Muscle layer of colon (tissue), 2 donors: ENCODE results near the gene TAMM41.
"Not testable (repeated sequence)": the region's sequence is repeated elsewhere in the genome, so short reads cannot be mapped to it uniquely, and the experiment has no call there.

Experiments used
- H3K27ac ChIP-seq: one replicate; pipeline ENCODE4 v1.7.0; 2013; ENCODE audit warnings: low read depth, mild to moderate bottlenecking, low read length, moderate library complexity
- H3K27me3 ChIP-seq, 2 donors: one replicate each; pipeline ENCODE4 v1.7.0; 2013; ENCODE audit warnings: low read length in 2 of 2, mild to moderate bottlenecking in 2 of 2; ENCODE audit not compliant: insufficient read depth in 2 of 2, control insufficient read depth in 1 of 2
- H3K36me3 ChIP-seq: one replicate; pipeline ENCODE4 v1.7.0; 2013; ENCODE audit warnings: mild to moderate bottlenecking, low read length; ENCODE audit not compliant: insufficient read depth
- H3K4me1 ChIP-seq: one replicate; pipeline ENCODE4 v1.7.0; 2013; ENCODE audit warnings: mild to moderate bottlenecking, low read length; ENCODE audit not compliant: insufficient read depth
- H3K4me3 ChIP-seq, 2 donors: one replicate each; pipeline ENCODE4 v1.7.0; 2013; ENCODE audit warnings: low read length in 2 of 2, low read depth in 1 of 2, mild to moderate bottlenecking in 1 of 2, moderate library complexity in 1 of 2
- H3K9ac ChIP-seq: one replicate; pipeline ENCODE4 v1.7.0; 2013; ENCODE audit warnings: low read length
- H3K9me3 ChIP-seq: one replicate; pipeline ENCODE4 v1.7.0; 2013; ENCODE audit warnings: mild to moderate bottlenecking, low read length
- donor health status: abdominal sarcoma.
- donor health status: Adenocarcinoma of cecum.

Gene TAMM41

DNA sequence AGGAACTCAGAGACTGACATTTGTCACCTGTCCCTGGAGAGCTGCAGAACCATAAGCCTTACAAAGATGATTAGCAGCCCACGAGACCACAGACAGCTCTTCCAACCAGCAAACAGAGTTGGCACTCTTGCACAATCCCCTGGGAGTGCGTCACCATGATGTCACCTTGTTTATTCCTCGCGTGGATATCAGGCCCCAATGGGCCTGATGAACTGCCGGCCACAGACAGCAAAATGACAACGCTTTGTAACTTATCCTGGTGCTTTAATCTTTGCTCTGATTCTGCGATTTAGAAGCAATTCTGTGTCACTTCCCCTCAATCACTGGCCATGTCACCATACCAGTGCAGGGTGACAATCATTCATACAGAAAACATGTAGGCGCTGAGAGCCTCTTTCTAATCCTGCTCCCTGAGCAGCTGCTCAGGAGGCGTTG lies 89.2 kb downstream of the TAMM41 start:
- no peaks in the 10 kb centered on the region for H3K9me3 ChIP-seq
- H3K4me1 ChIP-seq = no peaks in the 10 kb centered on the region
- H3K36me3 ChIP-seq = no peaks in the 10 kb centered on the region
- H3K9ac ChIP-seq = no peak overlapping the region
- H3K27me3 ChIP-seq = no peaks in the 10 kb centered on the region
- H3K4me3 ChIP-seq = no peak overlapping the region
- no peak overlapping the region for H3K27ac ChIP-seq

DNA sequence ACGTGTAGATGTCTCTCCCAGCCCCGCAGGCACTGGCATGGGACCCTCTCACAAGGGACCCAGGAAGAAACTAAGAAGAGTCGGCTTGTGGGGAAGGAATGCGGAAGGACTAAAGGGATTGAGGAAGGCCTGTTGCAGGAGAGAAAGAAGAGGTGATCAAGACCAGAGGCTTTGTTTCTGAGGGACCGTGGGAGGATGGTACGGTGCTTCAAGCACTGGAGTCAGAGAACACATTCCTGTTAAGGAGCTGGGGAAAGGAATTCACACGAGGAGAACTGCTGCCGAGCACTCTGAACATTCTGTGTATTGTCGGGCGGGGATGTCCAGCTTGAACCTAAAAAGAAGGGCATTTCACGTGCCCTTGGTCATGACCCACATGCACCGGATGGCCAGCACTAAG lies 91.4 kb downstream of the TAMM41 start:
- Histone ChIP-seq H3K4me1 (no peaks in the 10 kb centered on the region), H3K27me3 (no peaks in the 10 kb centered on the region), H3K27ac (no peak overlapping the region), H3K9ac (no peak overlapping the region), H3K36me3 (no peaks in the 10 kb centered on the region), H3K4me3 (no peak overlapping the region), H3K9me3 (no peaks in the 10 kb centered on the region)

DNA sequence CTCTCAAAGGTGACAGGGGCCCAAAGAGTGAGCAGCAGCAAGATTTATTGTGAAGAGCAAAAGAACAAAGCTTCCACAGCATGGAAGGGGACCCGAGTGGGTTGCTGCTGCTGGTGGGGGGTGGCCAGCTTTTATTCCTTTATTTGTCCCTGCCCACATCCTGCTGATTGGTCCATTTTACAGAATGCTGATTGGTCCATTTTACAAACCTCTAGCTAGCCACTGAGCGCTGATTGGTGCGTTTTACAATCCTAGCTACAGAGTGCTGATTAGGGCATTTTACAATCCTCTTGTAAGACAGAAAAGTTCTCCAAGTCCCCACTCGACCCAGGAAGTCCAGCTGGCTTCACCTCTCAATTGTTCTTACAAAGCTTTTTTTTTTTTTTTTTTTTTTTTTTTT lies 94.4 kb downstream of the TAMM41 start:
- not testable (repeated sequence) for H3K9me3 ChIP-seq, H3K27me3 ChIP-seq, H3K27ac ChIP-seq, H3K36me3 ChIP-seq, H3K4me3 ChIP-seq, H3K9ac ChIP-seq, H3K4me1 ChIP-seq

DNA sequence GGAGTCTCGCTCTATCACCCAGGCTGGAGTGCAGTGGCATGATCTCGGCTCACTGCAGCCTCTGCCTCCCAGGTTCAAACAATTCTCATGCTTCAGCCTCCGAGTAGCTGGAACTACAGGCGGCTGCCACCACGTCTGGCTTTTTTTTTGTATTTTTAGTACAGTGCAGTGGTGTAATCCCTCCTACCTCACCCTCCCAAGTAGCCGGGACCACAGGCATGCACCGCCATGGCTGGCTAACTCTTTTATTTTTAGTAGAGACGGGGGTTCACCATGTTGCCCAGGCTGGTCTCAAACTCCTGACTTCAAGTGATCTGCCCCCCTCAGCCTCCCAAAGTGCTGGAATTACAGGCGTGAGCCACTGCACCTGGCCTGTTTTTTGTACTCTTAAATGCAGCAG lies 98.4 kb downstream of the TAMM41 start:
- not testable (repeated sequence) for H3K9ac ChIP-seq, H3K4me3 ChIP-seq, H3K27ac ChIP-seq, H3K36me3 ChIP-seq, H3K9me3 ChIP-seq, H3K27me3 ChIP-seq, H3K4me1 ChIP-seq
